H9 (cell line): ENCODE data around the gene SLC9A9. TPM values are rescaled to one million over a fixed set of nuclear protein-coding genes. Genes with fewer than 3 reads are reported as not detected.

Experiments
- DNase-seq: peaks from one replicate; pipeline ENCODE4 v3.0.0-alpha.2; 2017
- H2AFZ ChIP-seq: one replicate; pipeline ENCODE4 v1.6.1; 2013; ENCODE audit warnings: mild to moderate bottlenecking, low read length, control low read depth, moderate library complexity
- H2AK5ac ChIP-seq: 2 replicates; pipeline ENCODE4 v1.6.1; 2013; ENCODE audit warnings: low read length, control low read depth, mixed read lengths; ENCODE audit not compliant: insufficient read length
- H2BK120ac ChIP-seq: one replicate; pipeline ENCODE4 v1.6.1; 2013; ENCODE audit warnings: low read depth, mild to moderate bottlenecking, low read length, control low read depth, inconsistent platforms; ENCODE audit not compliant: poor library complexity, severe bottlenecking
- H2BK12ac ChIP-seq: 2 replicates; pipeline ENCODE4 v1.6.1; 2013; ENCODE audit warnings: low read length, control low read depth, mixed read lengths, low read depth; ENCODE audit not compliant: insufficient read length
- H2BK15ac ChIP-seq: 2 replicates; pipeline ENCODE4 v1.6.1; 2013; ENCODE audit warnings: low read depth, low read length, control low read depth
- H2BK20ac ChIP-seq: one replicate; pipeline ENCODE4 v1.6.1; 2013; ENCODE audit warnings: low read depth, mild to moderate bottlenecking, low read length, control low read depth, inconsistent platforms; ENCODE audit not compliant: poor library complexity, severe bottlenecking
- H2BK5ac ChIP-seq: 2 replicates; pipeline ENCODE4 v1.6.1; 2013; ENCODE audit warnings: low read length, control low read depth, mixed read lengths; ENCODE audit not compliant: insufficient read length
- H3K14ac ChIP-seq: 2 replicates; pipeline ENCODE4 v1.6.1; 2013; ENCODE audit warnings: low read length, control low read depth; ENCODE audit not compliant: insufficient read depth
- H3K18ac ChIP-seq: 2 replicates; pipeline ENCODE4 v1.6.1; 2013; ENCODE audit warnings: low read depth, mild to moderate bottlenecking, mixed read lengths, low read length, control low read depth; ENCODE audit not compliant: insufficient read length
- H3K23ac ChIP-seq: 2 replicates; pipeline ENCODE4 v1.6.1; 2013; ENCODE audit warnings: low read length, control low read depth, mixed read lengths, low read depth; ENCODE audit not compliant: insufficient read length
- H3K23me2 ChIP-seq: 2 replicates; pipeline ENCODE4 v1.6.1; 2013; ENCODE audit warnings: low read depth, mild to moderate bottlenecking, mixed read lengths, low read length, control low read depth; ENCODE audit not compliant: insufficient read length, poor library complexity, severe bottlenecking
- H3K27ac ChIP-seq: 2 replicates; pipeline ENCODE4 v1.5.1; 2013; ENCODE audit warnings: low read length, control low read depth, mixed read lengths, low read depth; ENCODE audit not compliant: insufficient read length
- H3K27me3 ChIP-seq: 2 replicates; pipeline ENCODE4 v1.6.1; 2013; ENCODE audit warnings: low read length, control low read depth, inconsistent platforms; ENCODE audit not compliant: insufficient read depth
- H3K4ac ChIP-seq: 2 replicates; pipeline ENCODE4 v1.6.1; 2013; ENCODE audit warnings: low read depth, mild to moderate bottlenecking, control low read depth, inconsistent platforms, low read length, moderate library complexity
- H3K4me1 ChIP-seq: 2 replicates; pipeline ENCODE4 v1.6.1; 2013; ENCODE audit warnings: low read length, control low read depth, inconsistent platforms; ENCODE audit not compliant: insufficient read depth
- H3K4me2 ChIP-seq: 2 replicates; pipeline ENCODE4 v1.6.1; 2013; ENCODE audit warnings: low read length, control low read depth, mixed read lengths; ENCODE audit not compliant: insufficient read length, insufficient read depth
- H3K56ac ChIP-seq: 2 replicates; pipeline ENCODE4 v1.6.1; 2013; ENCODE audit warnings: low read depth, mild to moderate bottlenecking, mixed read lengths, low read length, control low read depth; ENCODE audit not compliant: insufficient read length
- H3K79me1 ChIP-seq: 2 replicates; pipeline ENCODE4 v1.6.1; 2013; ENCODE audit warnings: low read depth, mild to moderate bottlenecking, moderate library complexity, low read length, control low read depth, inconsistent platforms; ENCODE audit not compliant: insufficient read depth, poor library complexity, severe bottlenecking
- H3K79me2 ChIP-seq: 2 replicates; pipeline ENCODE4 v1.6.1; 2013; ENCODE audit warnings: low read length, control low read depth, inconsistent platforms; ENCODE audit not compliant: insufficient read depth
- H3K9ac ChIP-seq: 2 replicates; pipeline ENCODE4 v1.6.1; 2013; ENCODE audit warnings: low read length, control low read depth, mixed read lengths; ENCODE audit not compliant: insufficient read length; ENCODE audit errors: extremely low read depth
- H3K9me3 ChIP-seq: one replicate; pipeline ENCODE4 v1.6.1; 2013; ENCODE audit warnings: low read depth, low read length, inconsistent platforms; ENCODE audit not compliant: control insufficient read depth
- H3T11ph ChIP-seq: one replicate; pipeline ENCODE4 v1.6.1; 2013; ENCODE audit warnings: mild to moderate bottlenecking, low read length, control low read depth, inconsistent platforms
- H4K20me1 ChIP-seq: one replicate; pipeline ENCODE4 v1.6.1; 2013; ENCODE audit not compliant: control insufficient read depth, insufficient read length, insufficient read depth
- H4K5ac ChIP-seq: 2 replicates; pipeline ENCODE4 v1.6.1; 2013; ENCODE audit warnings: low read depth, mild to moderate bottlenecking, mixed read lengths, low read length, control low read depth; ENCODE audit not compliant: insufficient read length
- H4K8ac ChIP-seq: replicated peaks from 2 replicates; pipeline ENCODE4 v1.6.1; 2013; ENCODE audit warnings: low read length, control low read depth, mixed read lengths, low read depth; ENCODE audit not compliant: insufficient read length
- H4K91ac ChIP-seq: 2 replicates; pipeline ENCODE4 v1.6.1; 2013; ENCODE audit warnings: low read depth, mild to moderate bottlenecking, moderate library complexity, mixed read lengths, low read length, control low read depth; ENCODE audit not compliant: insufficient read length
- H3K27ac Mint-ChIP-seq, 3 experiments: 2 replicates in 2 of 3; 3 replicates in 1 of 3; pipeline ENCODE4 v1.8.0; 2020 to 2021; ENCODE audit warnings: mixed read lengths in 3 of 3, mild to moderate bottlenecking in 1 of 3, moderate library complexity in 1 of 3
- H3K27me3 Mint-ChIP-seq: 2 replicates; pipeline ENCODE4 v1.8.0; 2021; ENCODE audit warnings: low read depth, mild to moderate bottlenecking, moderate library complexity, mixed read lengths
- H3K36me3 Mint-ChIP-seq, 3 experiments: 2 replicates in 2 of 3; 3 replicates in 1 of 3; pipeline ENCODE4 v1.8.0; 2020 to 2021; ENCODE audit warnings: low read depth in 3 of 3, mixed read lengths in 3 of 3; ENCODE audit not compliant: insufficient read depth in 1 of 3
- H3K4me1 Mint-ChIP-seq, 2 experiments: 2 replicates each; pipeline ENCODE4 v1.8.0; 2020; ENCODE audit warnings: mixed read lengths in 2 of 2
- H3K4me3 Mint-ChIP-seq, 2 experiments: 2 replicates in 1 of 2; 3 replicates in 1 of 2; pipeline ENCODE4 v1.8.0; 2020 to 2021; ENCODE audit warnings: mild to moderate bottlenecking in 2 of 2, mixed read lengths in 2 of 2, moderate library complexity in 1 of 2
- H3K9me3 Mint-ChIP-seq, 2 experiments: 2 replicates in 1 of 2; 3 replicates in 1 of 2; pipeline ENCODE4 v1.8.0; 2020; ENCODE audit warnings: mild to moderate bottlenecking in 2 of 2, mixed read lengths in 2 of 2, moderate library complexity in 1 of 2
- CTCF ChIP-seq: fragments of 200-600 bp; sonication (generic); conservative IDR thresholded peaks from 3 replicates; pipeline ENCODE4 v1.8.0; 2021; ENCODE audit warnings: antibody characterized with exemption, mild to moderate bottlenecking
- WGBS: extraction: QIAGEN DNeasy Blood & Tissue Kit; methylation state at CpG from one replicate; pipeline ENCODE4 v1.1.7; 2013; ENCODE audit warnings: missing lambda C conversion rate, low lambda C conversion rate, mixed read lengths; ENCODE audit not compliant: insufficient read length; ENCODE audit errors: extremely low coverage; 5-methylcytosine and 5-hydroxymethylcytosine counted together
- total RNA-seq: library from RNA; stranded (reverse); gene quantifications from 2 replicates; pipeline ENCODE4 v1.2.1, GENCODE V29; 2021

The SLC9A9 gene
- total RNA-seq, 1 experiment from 2014 or later, result 0.35 TPM

- Histone ChIP-seq H3K79me1 (no peaks in the 10 kb centered on the region), H4K91ac (no peak overlapping the region), H2BK120ac (no peak overlapping the region), H3K23me2 (no peaks in the 10 kb centered on the region), H4K20me1 (no peaks in the 10 kb centered on the region), H3K23ac (no peak overlapping the region), H3K14ac (no peak overlapping the region), H3T11ph (no peak overlapping the region), H3K9ac (no peak overlapping the region), H4K5ac (no peak overlapping the region), H2BK20ac (no peak overlapping the region), H3K27me3 (no peaks in the 10 kb centered on the region), H3K4me2 (no peak overlapping the region), H2BK15ac (no peak overlapping the region), H3K27ac (no peak overlapping the region), H3K4ac (no peak overlapping the region), H2AK5ac (no peak overlapping the region), H3K79me2 (no peaks in the 10 kb centered on the region), H3K4me1 (no peaks in the 10 kb centered on the region), H2AFZ (no peak overlapping the region), H2BK5ac (no peak overlapping the region), H3K18ac (no peak overlapping the region), H3K56ac (no peak overlapping the region), H2BK12ac (no peak overlapping the region), H3K9me3 (no peaks in the 10 kb centered on the region), H4K8ac (no peak overlapping the region)
- Mint-ChIP-seq H3K27me3 (no peaks in the 10 kb centered on the region), H3K4me3 (no peak overlapping the region), H3K4me1 (no peaks in the 10 kb centered on the region), H3K9me3 (peaks cover 20 to 22% of the 10 kb centered on the region in 2 experiments), H3K36me3 (peaks cover 9 to 15% (median 14%) of the 10 kb centered on the region in 3 experiments; a peak in 6 of 7 replicates), H3K27ac (no peak overlapping the region)
- no peak for DNase-seq
- WGBS, result no CpG with 5 or more reads among the region's 2 CpGs
- TF ChIP-seq CTCF, result no peak
Observed at GRCh38 chr3:143617050-143617449, 231.2 kb downstream of the SLC9A9 start.
